Kasumi-1 (cell line): Measurements from ENCODE around the gene DAP.
A peak's percentile ranks its signal among the peaks of the same experiment; 100 is the strongest.
"Not testable (repeated sequence)": the region's sequence is repeated elsewhere in the genome, so short reads cannot be mapped to it uniquely, and the experiment has no call there.

Experiments used
- DNase-seq, 2 experiments: peaks; one replicate each; lab custom pipeline; 2025; lab: John Stamatoyannopoulos, UW

Gene DAP

DNA sequence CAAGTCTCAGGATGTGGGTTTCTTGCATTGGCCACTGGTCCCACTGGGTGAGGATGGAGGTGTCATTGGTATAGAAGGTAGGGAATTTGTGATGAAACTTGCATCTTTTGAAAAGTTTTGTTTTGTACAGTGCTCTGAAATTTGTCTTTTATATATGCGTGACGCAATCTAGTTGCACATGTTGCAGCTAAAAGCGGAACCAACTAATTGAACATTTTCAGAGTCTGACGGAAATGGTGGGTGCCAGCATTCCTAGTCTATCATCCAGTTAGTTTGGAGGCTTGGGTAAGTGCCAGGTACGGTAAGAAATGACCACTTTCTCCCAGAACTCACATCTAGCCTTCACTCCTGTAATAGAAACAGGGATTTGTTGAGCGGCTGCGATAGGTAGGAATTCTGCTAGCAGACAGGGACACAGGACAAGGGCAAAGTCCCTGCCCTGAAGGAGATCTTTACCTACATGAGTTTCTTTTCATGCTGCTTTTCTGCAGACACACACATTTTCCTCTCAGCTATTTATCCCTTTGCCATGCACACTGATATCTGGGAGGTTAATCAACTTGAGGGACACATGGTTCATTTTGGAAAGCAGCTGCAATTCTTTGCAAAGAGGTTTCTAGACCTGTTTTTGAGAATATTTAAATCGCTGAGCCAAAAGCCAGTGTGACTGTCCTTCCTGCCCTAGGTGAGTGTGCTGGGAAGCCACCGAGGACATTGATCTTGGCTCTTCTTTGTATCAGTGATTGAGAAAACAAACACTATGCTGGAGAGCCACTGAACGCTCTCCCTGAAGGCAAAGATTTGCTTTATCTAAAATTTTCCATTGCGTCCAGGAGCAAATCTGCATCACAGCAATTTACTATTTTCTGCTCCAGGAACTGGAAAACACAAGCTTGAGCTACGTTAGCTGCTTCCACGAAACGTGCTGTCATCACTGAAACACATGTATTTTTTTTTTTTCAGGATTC lies 89.7 kb downstream of the DAP start:
- DNase-seq = peak; percentile 74 to 76

DNA sequence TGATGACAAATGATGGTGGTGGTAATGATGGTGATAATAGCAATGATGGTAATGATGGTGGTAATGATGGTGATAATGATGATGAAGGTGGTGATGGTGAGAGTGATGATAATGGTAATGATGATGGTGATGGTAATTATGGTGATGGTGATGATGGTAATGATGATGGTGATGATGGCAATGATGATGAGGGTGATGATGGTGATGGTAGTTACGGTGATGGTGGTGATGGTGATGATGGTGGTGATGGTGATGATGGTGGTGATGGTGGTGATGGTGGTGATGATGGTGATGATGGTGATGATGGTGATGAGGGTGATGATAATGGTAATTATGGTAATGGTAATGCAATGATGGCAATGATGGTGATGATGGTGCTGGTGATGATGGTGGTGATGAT lies 91.1 kb downstream of the DAP start:
- DNase-seq = no peak

DNA sequence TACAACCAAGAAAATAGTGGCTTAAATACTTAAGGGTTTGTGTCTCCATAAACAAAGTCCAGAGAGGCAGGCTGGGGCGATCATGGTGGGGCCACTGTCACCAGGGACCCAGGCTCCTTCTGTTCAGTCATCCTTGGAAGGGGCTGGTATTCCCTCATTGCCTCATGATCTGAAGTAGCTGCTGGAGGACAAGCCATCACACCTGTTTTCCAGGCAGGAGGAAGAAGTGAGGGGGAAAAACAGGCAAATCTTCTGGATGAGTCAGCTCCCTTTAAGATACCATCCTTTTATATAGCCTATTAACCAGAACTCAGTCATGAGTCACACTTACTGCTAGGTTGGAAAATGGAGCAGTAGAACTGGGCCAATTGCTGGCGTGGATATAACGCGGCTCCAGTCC lies 92.3 kb downstream of the DAP start:
- DNase-seq = no peak

DNA sequence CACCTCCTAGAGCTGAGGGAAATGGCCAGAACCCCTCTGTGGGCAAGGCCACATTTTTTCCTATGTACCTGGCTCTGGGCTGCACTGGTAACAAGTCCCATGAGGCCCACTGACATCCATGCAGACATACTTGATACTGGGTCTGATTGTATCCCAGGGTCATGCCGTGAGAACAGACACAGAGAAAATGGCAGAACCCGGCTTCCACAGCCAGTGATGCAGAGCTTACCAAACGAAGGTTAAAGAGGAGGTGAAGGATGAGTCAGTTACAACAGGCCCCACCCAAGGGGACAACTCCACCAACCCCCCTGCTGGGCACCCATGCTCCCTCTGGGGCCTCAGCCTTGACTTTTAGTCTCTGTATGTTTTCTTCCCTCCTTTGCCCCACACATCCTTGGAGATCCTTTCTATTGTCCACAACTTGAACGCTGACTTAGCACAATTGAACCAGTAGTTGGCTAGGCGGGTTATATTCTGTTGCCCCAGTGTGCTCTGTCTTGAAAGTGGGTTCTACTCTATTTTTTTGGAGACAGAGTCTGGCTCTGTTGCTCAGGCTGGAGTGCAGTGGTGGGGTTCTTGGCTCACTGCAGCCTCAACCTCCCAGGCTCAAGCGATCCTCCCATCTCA lies 93.5 kb downstream of the DAP start:
- no peak for DNase-seq

DNA sequence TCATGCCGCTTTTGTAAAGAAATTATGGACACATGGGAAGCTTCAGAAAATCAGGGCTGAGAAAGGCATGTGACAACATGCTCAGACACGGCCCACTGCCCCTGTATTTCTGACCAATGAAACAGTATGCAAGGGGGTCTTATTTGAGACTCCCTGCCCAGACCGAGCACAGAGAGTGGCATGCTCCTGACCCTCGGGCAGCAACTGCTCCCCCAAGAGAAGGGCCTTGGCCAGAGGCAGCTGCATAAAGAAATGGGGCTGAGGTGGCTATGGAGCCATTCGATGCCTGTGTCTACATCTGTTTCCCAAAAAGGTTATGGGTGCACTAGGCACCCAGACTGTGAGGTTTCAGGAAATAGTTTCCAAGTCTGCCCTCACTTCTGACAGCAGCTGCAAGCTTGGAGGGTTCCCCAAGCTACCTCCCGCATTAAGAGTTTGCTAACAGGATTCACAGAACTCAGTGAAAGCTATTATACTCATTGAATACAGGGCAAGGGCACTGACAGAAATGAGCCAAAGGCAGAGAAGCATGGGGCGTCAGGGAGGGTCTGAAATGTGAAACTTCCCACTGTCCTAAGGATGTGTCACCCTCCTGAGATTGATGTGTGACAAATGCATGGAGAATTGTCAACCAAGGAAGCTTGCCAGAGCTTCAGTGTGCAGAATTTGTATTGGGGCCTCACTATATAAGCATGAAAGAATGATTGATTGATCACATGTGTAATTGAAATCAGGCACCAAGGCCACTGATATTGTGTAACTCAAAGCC lies 94.3 kb downstream of the DAP start:
- DNase-seq = no peak

DNA sequence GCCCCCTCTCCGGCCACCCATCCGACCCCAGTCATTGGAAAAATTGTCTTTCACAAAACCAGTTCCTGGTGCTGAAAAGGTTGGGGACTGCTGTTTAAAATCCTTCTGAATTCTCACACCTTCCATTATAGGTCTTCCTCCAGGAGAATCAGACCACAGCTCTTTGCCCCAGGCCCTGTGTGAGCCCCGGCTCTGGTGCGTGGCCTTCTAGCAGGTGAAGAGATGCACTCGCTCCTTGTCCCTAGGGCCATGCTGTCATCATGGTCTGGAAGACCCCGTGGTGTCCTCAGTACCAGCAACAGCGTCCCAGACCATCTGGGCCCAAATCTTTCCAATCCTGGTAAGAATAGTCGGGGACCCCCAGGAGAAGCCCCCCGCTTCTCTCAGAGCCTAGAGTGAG lies 95.2 kb downstream of the DAP start:
- DNase-seq = no peak

DNA sequence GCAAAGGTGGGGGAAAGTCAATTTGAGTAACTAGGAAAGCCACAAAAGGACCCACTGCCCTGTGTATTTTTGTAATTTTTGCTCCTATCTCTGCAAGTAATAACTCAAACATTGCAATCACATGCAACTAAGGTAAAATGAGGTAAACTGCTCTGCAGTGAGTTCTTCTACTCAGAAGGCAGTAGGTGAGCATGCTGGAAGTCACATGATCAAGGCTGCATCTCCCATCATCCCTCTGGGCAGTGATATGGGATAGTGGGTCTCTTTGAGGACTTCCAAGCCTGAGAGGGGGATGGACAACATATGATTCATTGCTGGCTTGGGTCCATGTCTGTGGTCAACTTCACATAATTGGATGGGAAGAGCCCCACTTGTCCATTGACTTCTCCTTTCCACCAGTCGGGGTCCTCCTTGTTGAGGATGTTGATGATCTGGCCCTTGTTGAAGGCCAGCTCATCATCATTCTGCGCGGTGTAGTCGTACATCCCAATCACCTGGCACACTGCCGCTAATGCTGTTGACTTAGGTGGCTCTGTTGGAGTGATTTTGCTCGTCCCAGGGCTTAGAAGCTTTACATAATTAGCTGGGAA lies 96.8 kb downstream of the DAP start:
- DNase-seq = not testable (repeated sequence)

DNA sequence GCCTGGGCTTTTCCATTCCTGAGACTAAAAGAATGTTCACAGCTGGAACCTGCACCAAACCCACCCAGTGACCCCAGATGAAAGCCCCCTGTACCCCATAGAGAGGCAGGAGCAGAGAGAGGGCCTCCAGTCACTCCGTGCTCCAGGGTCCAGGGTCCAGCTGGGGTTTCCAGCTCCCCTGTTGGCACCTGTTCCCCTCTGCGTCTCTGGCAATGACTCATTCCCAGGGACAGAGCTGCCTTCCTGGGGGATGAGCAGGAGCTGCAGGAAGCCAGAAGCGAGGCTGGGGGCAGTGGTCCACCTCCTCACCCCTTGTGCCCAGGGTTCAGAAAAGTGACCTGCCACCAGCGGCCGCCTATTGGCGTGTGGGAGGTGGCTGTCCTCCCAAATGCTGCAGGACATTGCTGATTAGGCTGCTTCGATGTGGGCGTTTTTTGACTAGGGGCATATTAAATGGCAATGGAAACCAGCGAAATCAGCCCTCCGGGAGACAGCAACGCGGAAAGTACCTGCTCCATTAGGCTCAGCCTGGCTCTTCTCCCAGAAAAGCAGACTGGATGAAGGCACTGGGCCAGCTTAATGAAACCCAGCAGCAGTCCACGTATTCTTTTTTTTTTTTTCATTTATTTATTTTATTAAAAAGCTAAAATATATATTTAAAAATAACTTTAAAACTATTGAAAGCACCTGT lies 97.4 kb downstream of the DAP start:
- no peak for DNase-seq

DNA sequence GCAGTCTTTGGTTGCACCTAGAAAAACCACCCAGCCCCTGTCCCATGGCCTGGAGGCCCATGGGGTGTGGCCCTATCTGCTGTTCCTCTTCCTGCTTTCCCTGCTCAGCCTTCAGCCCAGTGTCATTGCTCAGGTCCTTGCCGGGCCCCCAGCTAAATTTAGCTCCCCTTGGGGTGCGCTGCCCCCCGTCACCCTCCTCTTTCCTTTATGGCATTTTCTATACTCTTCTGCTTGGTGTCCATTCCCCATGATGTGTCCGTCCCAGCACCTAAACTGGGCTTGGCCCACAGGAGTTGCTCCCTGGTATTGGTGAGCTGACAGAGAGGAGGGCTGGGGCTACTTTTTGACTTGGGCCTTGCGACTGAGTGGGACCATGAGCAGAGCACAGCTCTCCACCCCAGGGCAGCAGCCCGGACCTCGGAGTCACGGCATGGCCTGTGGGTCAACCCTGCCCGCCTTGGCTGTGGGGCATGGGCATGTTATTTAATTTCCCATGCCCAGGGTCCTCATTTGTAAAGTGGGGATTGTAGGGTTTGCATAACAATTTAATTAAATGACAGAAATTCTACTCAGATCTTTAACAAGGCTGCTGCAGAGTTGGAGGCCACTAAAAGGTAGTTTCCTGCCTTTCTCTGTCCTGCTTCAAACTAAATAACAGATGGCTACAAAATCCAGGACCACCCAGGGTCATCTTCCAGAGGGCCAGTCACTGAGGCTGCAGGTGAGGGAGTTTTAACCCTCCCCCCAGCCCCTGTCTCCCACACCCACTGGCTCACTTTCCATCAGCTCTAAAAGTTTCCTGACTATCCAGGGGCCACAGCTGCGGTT lies 98.2 kb downstream of the DAP start:
- DNase-seq = no peak

DNA sequence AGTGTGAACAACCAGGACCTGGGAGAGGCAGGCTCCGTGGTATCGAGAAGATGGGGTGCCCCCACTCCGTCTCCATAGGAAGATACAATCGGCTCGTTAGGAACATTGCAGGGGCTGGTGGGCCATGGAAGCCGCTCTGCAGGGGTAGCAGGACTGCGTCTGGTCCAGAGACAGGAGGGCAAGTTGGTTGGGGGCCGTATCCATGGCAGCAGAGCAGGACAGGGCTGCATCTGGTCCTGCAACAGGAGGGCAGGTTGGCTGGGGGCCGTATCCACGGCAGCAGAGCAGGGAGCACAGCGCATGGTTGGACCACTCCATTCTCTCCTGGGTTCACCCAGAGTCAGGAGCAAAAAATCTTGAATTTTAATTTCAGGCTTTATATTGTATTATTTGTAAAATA lies 99.0 kb downstream of the DAP start:
- no peak for DNase-seq

DNA sequence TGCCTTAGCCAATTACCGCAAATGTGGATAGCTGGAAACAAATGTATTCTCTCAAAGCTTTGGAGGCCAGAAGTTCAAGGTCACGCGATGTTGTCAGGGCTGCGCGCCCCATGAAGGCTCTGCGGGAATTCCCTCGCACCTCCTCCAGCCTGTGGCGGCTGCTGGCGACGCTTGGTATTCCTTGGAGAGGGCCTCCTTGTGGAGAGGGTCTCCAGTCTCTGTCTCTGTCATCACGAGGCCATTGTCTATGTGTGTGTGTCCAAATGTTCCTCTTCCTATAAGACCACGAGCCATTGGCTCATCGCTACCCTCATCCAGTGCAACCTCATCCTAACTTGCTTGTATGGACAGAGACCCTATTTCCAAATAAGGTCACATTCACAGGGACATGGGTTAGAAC lies 99.6 kb downstream of the DAP start:
- no peak for DNase-seq

DNA sequence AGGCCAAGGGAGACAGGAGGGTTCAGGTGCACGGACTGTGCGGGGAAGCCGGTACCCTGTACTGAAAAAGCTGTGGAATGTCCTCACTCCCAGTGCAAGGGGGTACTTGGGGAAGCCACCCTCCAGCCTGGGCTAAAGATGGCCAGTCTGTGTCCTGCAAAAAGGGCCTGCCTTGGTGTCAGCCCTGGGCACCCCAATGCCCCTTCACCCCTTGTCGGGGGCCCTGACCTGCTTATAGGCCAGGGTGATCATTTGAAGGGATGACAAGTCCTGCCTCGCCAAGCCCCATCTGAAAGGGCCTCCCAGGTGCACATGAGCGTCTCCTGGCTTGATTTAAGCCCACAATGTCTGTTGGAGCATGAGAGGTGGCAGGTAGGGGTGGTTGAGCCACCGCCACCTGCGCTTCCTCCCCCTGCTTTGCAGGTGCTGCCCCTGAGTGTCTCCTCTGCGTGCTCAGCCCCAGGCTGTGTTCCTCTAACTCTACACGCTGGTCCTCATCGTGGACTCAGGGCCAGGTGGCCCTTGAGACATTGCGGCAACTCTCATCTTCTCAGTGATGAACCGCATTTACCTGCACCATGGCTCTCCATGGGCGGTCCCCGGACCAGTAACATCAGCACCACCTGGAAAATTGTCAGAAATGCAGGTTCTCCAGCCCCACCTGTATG lies 100.2 kb downstream of the DAP start:
- no peak for DNase-seq

DNA sequence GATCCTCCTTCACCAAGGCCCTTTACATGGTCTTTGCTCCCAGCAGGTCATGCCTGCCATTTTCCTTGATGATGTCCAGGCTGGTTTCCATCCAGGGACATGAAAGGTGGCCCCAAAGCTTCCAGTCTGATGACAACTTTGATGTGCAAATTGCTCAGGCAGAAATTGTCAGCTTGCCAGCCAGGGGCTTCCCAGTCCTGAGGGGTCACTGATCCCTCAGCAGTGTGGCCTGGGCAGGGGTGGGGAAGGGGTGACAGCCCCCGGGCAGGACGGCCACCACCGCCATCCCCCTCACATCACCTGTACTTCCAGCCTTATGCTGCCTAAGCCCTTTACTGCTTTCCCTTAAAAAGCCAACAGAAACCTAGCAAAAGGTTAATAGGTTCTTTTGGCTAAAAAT lies 100.9 kb downstream of the DAP start:
- DNase-seq = no peak

DNA sequence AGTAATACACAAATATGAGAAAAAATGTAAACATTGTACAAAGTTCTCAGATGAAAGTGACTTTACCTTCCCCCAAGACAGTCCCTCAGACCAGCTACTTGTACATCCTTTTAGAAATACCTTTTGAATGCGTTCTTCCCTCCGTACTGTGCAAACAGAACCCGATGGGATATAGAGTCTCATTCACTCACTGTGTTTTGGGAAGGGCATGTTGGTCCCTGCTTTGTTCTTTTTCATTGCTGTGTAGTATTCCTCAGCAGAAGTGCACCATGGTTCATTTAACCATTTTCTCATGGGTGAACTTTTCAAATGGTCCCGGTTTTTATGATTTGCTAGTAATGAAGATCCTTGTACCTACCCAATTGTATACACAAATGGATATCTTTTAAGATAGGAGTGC lies 102.8 kb downstream of the DAP start:
- no peak for DNase-seq

DNA sequence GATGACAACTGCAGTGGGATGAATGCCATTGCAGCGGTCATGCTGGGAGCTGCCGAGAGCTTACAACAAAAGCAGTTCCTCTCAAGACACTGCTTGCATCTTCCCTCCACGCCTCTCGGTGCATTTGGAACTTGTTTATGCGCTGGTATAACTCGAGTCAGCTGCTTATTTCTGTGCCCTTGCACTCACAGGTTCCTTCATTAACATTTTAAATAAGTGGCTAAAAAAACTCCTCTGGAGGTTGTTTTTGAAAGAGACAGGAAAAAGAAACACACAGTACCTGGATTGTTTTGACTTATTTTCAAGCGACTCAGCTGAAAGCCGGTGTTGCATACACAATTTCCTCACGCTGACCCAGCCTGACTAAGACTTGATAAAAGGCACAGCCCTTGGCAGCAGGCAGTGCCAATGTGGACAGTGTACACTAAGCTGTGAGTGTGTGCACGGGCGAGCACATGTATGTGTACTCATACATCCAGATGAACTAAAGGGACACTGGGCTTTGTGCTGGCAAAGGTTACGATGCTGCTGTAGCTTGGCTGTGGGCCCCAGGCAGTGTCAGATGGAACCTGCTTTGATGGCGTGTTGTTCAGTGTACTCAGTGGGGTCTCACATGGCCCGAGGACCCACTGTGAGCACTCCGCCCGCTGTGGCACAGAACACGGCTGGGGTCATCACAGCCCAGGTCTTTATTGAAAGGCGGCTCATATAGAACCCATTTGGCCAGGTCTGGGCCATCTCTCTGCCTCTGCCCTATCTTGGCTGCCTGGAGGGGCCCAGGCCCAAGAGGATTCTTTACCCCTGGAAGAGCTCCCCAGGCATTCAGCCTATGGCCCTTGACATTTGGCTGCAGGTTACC lies 104.8 kb downstream of the DAP start:
- no peak for DNase-seq

DNA sequence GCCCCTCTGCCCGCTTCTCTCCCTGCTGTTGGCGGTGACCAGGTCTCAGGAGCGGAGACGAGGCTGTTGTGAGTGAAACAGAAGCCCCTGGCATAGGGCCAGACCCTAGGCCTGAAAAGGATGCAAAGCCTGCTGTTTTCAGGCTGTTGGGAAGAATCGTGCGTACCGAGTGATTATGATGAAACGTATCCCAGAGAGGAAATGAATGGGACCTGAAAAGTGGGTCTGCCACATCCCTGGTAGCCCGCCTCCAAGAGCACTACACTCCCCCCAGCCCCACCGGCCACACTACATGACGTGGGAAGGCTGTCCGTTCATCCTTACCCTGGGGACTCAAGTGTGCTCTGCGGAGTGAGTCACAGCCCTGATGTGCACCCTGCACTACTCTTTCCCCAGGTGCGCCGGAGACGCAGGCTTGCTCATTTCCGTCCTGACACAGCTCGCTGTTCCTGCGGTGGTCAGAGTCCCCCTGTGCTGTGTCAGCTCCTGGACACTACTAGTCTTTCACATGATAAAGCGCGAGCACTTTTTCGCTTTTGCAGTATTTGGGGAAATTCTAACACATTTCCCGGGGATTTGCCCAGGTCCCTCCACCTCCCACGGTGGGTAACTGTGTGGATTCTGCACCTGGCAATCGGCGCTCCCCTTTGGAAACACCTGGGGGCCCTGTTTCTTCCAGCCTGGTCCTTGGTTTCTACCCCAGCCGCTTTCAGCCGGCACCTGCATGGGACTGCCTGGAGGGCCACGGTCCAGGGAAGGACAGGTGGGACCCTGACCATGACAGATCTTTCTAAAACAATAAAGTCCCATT lies 105.7 kb downstream of the DAP start:
- no peak for DNase-seq

DNA sequence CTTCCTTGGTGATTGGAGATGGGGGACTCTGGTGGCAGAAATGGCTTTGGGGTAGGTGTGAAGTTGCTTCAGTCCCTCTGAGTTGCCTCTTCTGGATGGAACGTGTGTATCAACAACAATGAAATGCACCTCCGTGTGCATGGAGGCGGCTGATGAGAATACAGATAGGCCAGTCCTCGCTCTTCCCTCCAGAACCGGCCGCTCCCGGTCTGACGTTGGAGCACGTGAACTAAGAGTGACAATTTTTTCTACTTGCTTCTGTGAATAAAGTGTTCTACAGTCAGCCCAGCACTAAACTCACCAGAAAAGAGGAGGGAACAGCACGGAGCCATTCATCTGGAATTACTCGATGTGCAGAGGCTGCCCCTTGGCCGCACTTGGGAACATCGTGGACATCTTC lies 106.5 kb downstream of the DAP start:
- DNase-seq = no peak

DNA sequence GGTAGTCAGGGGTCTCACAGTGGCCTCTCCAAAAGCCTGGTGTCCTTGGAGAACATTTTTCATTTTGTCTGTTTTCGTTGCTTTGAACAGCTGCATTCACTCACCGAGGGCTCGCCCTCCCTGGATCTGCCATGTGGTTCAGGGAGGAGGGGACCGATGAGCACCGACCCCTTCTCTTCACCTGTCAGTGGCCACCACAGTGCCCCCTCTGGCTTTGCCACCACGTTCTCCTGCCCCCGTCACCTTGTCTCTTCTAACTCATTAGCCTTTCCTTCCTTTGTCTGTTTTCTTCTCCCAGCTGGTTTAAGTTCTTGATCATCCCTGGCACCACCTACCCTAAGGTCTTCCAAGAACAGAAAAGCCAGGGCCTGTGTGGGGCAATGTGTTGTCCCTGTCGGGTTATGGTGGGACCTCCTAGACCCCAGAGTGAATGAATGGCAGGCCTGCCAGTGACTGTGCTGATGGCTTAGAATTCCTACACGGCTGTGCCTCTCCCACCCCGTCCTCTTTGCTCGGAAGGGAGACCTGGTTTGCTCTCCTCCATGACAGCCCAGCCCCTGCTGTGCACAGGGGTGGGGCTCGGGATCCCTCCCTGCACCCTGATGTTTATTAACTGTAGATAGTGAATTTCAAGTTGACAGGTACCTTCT lies 107.2 kb downstream of the DAP start:
- DNase-seq = no peak
